HG03342 (cell line): ENCODE results near the gene KRT2.

Experiments used
- ATAC-seq: cut with Tn5 transposase; IDR thresholded peaks from one replicate; pipeline ENCODE4 v1.9.1; 2021; ENCODE audit warnings: mild to moderate bottlenecking, moderate library complexity; ENCODE audit not compliant: unreplicated experiment

KRT2 gene

DNA sequence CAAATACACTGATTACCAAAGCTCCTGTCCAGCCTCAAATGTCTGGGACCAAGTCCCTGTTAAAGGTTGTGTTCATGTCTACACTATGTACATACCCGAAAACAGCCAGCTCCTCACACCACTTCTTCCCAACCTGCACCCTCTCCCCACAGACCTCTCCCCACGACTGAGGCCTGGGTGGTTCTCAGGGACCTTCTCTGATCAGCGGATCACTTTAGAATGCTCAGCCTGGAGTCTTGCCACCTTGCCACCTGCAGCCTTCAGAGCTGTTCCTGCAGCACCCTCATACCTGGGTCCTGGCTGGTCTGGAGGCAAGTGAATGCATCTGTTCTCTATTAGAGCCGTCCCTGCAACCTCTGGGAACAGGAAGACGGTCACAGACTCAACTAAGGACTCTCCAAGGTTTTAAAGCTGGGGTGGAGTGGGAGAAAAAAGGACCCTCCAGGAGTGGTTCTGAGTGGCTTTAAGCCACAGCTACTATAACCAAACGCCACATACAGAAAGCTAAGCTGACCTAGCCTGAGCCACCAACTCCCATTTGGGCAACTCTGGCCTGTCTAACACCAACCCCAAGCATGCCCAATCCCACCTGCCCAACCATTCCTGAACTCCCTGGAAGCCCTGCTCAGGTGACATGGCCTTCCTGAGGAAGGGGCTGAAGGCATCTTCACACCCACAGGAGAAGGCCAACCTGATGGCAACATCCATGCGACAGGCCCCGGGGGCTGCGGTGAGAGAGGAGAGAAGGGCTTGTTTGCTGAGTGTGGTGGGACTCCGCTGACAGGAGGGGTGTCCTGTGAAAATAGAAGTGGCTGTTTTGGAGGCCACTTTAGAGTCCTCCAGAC, 8.6 kb downstream of the KRT2 start:
- ATAC-seq = no peak

- ATAC-seq = no peak
These were observed 10.5 kb downstream of the KRT2 start for GRCh38 chr12:52641468-52641867.

DNA sequence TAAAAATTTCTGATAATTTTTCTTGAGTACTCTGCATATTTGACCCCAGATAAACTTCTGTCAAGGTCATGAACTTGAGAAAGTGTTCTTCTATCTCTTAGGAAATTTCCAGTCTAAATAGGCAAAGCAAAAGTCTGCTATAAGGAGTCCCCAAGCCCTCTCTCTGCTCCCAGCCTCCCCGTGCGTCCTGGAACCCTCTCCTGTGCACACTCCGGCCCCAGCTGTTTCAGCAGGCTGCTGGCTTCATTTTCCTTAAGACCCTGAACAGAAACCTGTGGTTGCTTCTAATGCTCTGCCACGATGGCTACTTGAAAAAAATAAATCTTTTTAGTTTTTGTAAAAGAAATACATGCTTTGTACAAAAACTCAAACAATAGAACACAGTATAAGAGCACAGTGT, 14.7 kb downstream of the KRT2 start:
- no peak for ATAC-seq

- no peak for ATAC-seq
These were observed 15.3 kb downstream of the KRT2 start for GRCh38 chr12:52636592-52637258.

DNA sequence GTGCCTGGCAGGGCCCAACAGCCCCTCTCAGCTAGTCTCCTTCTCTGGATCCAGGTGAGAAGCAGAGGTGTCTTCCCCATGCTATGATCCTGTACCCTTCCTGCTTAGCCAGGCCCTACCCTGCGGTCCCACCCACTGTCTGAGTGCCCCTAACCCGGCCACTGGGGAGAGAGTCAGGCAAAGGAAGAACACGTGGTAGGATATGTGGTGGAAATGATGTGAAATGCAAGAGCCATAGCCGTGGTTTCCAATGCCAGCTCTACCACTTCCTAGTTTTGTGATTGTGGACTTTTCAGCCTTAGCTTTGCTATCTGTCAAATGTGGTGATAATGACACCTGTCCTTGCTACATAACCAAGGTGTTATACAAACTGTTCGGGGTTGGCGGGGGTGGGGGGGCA, 15.8 kb downstream of the KRT2 start:
- ATAC-seq = no peak

DNA sequence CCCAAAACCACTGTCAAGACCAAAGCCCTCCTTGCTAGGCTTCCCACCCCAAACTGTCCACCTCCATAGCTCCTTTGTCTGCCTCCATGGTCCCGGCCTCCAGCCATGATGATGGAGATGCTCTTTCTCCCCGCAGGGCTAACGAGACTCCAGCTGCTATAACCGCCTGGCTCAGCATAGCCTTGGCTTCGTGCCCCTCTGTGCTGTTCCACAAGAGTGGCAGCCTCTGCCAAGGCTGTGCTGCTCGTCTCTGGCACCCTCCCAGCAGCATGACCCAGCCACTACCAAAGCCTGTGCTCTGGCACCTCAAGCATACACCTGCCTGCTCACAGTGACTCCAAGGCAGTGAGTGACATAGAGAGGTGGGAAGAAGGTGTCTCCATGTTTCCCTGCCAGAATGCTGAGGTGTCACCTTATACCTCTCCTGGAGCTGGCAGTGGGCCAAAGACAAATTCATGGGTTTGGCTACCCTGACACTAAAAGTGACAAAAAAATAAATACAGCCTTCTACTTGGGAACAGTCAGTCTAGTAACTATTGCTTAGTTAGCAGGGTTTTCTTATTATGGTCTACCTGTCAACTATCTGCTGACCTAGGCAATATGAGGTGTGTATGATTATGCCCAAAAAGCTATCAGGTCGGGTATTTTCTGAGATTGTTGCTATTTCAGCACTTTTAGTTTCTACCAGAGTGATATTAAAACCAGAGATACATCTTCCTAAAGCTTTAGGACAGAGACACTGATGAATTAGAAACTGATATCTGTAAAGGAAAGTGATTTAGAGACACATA, 17.6 kb downstream of the KRT2 start:
- ATAC-seq = no peak

- ATAC-seq = no peak
These were observed 18.6 kb downstream of the KRT2 start for GRCh38 chr12:52633383-52633782.

DNA sequence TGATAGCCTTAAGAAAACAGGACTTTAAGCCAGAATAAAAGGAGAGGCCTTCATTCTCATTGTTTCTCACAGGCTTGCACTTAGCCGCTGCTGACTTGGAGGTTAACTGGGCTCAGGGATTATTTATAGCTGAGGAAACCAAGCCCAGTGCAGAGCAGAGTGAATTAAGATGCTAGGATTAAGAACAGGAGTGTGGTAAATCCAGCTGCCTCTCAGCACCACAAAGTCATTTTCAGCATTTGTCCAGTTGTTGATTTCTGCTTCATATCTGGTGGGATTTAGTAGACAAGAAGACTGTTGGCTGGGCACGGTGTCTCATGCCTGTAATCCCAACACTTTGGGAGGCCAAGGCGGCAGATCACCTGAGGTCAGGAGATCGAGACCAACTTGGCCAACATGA, 19.4 kb downstream of the KRT2 start:
- no peak for ATAC-seq

DNA sequence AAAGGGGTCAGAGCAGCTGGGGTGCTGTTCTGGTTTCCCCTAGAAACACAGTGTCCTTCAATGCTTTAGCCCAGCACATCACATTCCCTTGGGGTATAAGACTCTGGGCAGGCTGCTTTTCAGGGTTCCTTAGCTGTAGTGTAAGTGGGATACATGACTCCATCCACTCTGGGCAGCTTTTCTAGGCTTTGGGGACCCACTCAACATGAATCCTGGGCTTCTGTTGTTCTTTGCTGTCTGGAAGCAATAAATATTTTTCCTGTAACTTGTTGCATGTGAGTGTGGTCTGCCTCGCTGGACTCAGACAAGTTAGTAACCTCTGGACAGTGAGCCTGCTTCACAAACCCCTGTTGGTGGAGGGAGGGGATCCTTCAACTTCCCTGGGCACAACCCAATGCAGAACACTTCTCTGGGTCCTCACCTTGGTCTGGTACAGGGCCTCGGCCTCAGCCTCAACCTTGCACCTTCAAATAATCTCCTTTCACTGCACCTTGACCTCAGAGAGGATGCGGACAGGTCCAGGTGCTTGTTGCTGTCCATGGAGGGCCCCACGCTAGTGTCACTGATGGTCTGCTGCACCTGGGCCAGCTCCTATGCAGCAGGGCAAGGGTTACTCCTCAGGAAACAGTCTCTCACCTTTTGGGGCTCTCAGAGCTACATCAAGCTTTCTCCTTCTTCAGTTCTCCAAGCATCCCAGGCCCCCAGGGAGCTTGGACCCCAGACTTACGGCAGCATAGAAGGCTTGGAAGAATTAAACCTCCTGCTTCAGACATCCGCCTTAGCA, 20.1 kb downstream of the KRT2 start:
- ATAC-seq = no peak

- no peak for ATAC-seq
These were observed 20.7 kb downstream of the KRT2 start for GRCh38 chr12:52631264-52631663.

DNA sequence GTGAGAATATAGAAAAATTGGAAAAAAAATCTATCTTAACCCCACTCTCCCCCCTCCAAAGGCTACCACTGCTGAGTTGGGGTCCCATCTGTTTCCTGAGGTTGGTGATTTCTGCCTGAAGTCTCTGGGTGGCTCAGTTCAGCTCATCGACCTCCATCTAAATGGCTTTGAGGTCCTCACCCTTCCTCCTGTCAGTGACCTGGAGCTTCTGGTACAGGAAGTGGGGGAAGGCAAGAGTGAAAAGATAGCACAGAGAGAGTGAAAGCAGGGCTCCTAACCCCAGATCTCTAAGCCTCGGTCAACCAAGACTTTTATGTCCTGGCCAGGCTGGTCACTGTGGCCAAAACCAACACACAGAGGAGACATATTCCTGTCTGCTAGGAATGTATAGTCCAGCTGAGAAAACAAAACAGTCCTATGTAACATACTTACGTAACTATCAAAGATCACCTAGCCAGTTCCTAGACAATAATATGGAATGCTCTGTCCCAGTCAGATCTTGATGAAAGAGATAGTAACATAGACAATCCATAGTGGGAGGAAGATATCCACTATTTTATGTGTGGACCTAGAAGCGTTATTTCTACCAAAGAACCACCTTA, 21.3 kb downstream of the KRT2 start:
- ATAC-seq = no peak

- ATAC-seq = no peak
These were observed 22.0 kb downstream of the KRT2 start for GRCh38 chr12:52630008-52630500.

GRCh38 chr12:52629281-52630007, 22.6 kb downstream of the KRT2 start:
- ATAC-seq = no peak

GRCh38 chr12:52628841-52629240, 23.2 kb downstream of the KRT2 start:
- ATAC-seq = no peak

DNA sequence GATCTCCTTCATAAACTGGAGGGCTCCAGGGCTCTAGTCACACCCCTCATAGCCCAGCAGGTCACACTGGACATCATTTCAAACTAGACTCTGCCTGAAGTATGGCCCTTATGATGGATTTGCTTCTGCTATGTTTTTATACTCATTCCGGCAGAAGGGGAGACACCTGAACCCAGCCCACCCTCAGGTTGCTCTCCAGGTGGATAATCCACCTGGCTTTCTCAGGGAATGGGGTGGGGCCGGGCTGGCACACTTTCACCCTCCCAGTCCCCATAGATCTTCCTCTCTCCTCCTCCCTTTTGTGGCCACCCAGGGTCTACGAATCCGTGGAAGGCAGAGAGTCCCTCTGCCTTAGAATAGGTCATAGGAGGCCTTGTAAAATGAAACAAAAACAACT, 23.9 kb downstream of the KRT2 start:
- no peak for ATAC-seq

- ATAC-seq = no peak
These were observed 24.5 kb downstream of the KRT2 start for GRCh38 chr12:52627395-52628110.

DNA sequence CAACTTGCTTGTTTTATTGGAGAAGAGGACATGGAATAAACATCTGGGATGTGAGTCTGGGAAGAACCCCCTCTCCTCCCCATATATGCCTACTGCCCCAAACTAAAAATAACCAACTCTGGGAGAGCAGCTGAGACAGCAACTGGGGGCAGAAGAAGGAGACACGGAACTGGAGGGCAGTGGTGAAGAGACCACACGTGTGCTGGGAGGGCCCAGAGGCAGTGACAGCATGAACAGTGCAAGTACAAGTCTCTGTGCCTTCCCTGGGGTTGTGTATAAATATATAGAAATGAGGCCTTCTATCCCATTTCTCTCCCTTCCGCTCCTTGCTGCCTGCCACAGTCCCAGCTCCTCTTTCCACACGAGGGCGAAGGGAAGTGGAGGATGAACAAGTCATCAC, 29.7 kb downstream of the KRT2 start:
- no peak for ATAC-seq

DNA sequence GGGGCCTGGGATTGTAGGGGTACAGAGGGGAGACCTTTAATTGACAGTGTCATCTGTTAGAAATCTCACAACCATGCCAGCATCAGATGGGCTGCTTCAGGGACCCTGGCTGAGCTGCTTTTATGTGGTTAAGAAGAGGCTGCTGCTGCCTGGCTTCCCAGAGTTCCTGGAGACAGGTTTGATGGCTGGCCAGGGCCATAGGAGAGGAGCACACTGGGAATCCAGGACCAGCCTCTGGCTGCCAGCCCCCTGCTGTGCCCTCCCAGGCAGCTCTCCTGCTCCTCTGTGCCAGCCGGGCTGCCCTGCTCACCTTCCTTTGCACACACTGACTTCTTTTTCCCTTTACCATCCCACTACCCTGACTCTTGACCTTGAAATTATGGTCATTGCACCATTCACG, 33.1 kb downstream of the KRT2 start:
- no peak for ATAC-seq

DNA sequence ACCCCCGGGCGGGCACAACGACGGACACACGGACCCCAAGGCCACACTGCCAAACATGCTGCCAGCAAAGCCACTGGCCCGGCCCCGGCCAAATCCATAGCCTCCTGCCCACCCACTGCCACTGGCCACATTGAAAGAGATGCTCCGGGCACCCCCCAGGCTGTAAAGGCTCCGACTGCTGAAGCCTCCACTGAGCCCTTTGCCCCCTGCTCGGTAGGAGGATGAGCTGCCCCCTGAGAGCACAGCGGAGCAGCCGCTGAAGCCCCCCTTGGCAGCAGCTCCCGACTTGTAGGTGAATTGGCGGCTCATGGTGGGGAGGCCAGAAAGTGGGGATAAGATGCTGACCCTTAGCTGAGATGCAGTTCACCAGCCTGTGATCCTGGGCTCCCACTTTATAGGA, 33.8 kb downstream of the KRT2 start, which contains the start of gene KRT73:
Gene KRT73 (minus strand): TSS at position 344 of the 400 bp plus-strand sequence. CDS start 35 bp downstream, at position 309.
- no peak for ATAC-seq
